Measurements from ENCODE around the gene IGFBP2.

GRCh38 chr2:216665242-216665641, 32.0 kb downstream of the IGFBP2 start:
- TF ChIP-seq, protein P1, sequence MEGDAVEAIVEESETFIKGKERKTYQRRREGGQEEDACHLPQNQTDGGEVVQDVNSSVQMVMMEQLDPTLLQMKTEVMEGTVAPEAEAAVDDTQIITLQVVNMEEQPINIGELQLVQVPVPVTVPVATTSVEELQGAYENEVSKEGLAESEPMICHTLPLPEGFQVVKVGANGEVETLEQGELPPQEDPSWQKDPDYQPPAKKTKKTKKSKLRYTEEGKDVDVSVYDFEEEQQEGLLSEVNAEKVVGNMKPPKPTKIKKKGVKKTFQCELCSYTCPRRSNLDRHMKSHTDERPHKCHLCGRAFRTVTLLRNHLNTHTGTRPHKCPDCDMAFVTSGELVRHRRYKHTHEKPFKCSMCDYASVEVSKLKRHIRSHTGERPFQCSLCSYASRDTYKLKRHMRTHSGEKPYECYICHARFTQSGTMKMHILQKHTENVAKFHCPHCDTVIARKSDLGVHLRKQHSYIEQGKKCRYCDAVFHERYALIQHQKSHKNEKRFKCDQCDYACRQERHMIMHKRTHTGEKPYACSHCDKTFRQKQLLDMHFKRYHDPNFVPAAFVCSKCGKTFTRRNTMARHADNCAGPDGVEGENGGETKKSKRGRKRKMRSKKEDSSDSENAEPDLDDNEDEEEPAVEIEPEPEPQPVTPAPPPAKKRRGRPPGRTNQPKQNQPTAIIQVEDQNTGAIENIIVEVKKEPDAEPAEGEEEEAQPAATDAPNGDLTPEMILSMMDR (IDR thresholded peaks at IDR 0.05), result no peak
- TF ChIP-seq POLR2A (IDR thresholded peaks at IDR 0.05), result no peak

All from body of pancreas (tissue), 4 donors.